ENCODE measurements around the gene ADRA2C.

- TF ChIP-seq CTCF (conservative IDR thresholded peaks at IDR 0.05 in 1 of 2, IDR thresholded peaks at IDR 0.05 in 1 of 2; ENCODE audit: extremely low read depth in 1 of 2, insufficient read depth in 1 of 2, low read depth in 1 of 2, low read length in 2 of 2) = no peak
- TF ChIP-seq EZH2 (IDR thresholded peaks at IDR 0.05; ENCODE audit: borderline replicate concordance, low read length) = no peak
Measured at GRCh38 chr4:3805026-3805425, 38.8 kb downstream of the ADRA2C start.

Measured in mammary epithelial cell (primary cell).